Ishikawa (cell line): ENCODE data around the gene CEACAM21.

Source experiments
- CEBPB ChIP-seq: IDR thresholded peaks from 2 replicates; pipeline ENCODE4 v1.6.1; 2012
- CREB1 ChIP-seq: IDR thresholded peaks from 2 replicates; pipeline ENCODE4 v1.6.1; 2012; ENCODE audit warnings: low read depth
- EP300 ChIP-seq: IDR thresholded peaks from 2 replicates; pipeline ENCODE4 v1.6.1; 2012; ENCODE audit warnings: borderline replicate concordance
- RAD21 ChIP-seq: IDR thresholded peaks from 2 replicates; pipeline ENCODE4 v1.6.1; 2012; ENCODE audit warnings: low read depth
- TAF1 ChIP-seq: IDR thresholded peaks from 2 replicates; pipeline ENCODE4 v1.6.1; 2012; ENCODE audit warnings: low read depth, mild to moderate bottlenecking
- TCF12 ChIP-seq: IDR thresholded peaks from 2 replicates; pipeline ENCODE4 v1.6.1; 2012; ENCODE audit warnings: low read depth
- YY1 ChIP-seq: IDR thresholded peaks from 2 replicates; pipeline ENCODE4 v1.6.1; 2012; ENCODE audit warnings: low read depth
- ZBTB7A ChIP-seq: IDR thresholded peaks from 2 replicates; pipeline ENCODE4 v1.6.1; 2012; ENCODE audit warnings: low read depth
- TF ChIP-seq, protein P1 (sequence below): IDR thresholded peaks from 2 replicates; pipeline ENCODE4 v1.6.1; 2012
- TF ChIP-seq, protein P2 (sequence below): IDR thresholded peaks from 2 replicates; pipeline ENCODE4 v1.6.1; 2012
- TF ChIP-seq, protein P3 (sequence below): IDR thresholded peaks from 2 replicates; pipeline ENCODE4 v1.6.1; 2012; ENCODE audit warnings: low read depth, mild to moderate bottlenecking

DNA sequence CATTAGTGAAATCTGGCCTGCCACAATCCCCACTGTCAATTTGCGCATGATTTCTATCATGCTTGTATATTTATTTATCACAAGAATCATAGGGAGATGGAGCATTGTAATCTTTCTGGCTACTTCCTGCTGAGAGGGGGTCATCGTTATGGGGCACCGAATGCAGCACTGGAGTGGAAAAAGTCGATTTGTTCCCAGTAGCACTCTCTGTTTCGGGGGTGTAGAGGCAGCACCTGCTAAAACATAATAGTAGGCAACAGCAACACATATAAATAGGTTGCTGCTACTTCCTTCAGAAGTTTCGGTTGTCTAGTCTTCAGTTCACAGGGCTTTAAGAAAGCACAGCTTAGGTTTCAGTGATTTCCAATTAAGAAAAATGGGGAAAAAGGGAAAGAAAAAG is 23.4 kb upstream of the CEACAM21 start:
- TF ChIP-seq TCF12 (no peak), CREB1 (no peak), EP300 (no peak), RAD21 (no peak), TAF1 (no peak), YY1 (no peak), CEBPB (no peak), ZBTB7A (no peak)
- TF ChIP-seq, protein P1, sequence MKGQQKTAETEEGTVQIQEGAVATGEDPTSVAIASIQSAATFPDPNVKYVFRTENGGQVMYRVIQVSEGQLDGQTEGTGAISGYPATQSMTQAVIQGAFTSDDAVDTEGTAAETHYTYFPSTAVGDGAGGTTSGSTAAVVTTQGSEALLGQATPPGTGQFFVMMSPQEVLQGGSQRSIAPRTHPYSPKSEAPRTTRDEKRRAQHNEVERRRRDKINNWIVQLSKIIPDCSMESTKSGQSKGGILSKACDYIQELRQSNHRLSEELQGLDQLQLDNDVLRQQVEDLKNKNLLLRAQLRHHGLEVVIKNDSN: no peak
- TF ChIP-seq, protein P2, sequence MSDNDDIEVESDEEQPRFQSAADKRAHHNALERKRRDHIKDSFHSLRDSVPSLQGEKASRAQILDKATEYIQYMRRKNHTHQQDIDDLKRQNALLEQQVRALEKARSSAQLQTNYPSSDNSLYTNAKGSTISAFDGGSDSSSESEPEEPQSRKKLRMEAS: no peak
- TF ChIP-seq, protein P3, sequence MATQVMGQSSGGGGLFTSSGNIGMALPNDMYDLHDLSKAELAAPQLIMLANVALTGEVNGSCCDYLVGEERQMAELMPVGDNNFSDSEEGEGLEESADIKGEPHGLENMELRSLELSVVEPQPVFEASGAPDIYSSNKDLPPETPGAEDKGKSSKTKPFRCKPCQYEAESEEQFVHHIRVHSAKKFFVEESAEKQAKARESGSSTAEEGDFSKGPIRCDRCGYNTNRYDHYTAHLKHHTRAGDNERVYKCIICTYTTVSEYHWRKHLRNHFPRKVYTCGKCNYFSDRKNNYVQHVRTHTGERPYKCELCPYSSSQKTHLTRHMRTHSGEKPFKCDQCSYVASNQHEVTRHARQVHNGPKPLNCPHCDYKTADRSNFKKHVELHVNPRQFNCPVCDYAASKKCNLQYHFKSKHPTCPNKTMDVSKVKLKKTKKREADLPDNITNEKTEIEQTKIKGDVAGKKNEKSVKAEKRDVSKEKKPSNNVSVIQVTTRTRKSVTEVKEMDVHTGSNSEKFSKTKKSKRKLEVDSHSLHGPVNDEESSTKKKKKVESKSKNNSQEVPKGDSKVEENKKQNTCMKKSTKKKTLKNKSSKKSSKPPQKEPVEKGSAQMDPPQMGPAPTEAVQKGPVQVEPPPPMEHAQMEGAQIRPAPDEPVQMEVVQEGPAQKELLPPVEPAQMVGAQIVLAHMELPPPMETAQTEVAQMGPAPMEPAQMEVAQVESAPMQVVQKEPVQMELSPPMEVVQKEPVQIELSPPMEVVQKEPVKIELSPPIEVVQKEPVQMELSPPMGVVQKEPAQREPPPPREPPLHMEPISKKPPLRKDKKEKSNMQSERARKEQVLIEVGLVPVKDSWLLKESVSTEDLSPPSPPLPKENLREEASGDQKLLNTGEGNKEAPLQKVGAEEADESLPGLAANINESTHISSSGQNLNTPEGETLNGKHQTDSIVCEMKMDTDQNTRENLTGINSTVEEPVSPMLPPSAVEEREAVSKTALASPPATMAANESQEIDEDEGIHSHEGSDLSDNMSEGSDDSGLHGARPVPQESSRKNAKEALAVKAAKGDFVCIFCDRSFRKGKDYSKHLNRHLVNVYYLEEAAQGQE: no peak
